H1 (cell line): ENCODE data around the gene GALT.

Experiments used
- ATF3 ChIP-seq: IDR thresholded peaks from 2 replicates; pipeline ENCODE4 v1.6.1; 2011; ENCODE audit warnings: low read depth, mild to moderate bottlenecking, low read length; ENCODE audit not compliant: insufficient read depth
- POLR2A ChIP-seq, 2 experiments: IDR thresholded peaks; 1 replicate in 1 of 2; 2 replicates in 1 of 2; pipeline ENCODE4 v1.6.1; 2011; ENCODE audit warnings: low read depth in 2 of 2, low read length in 2 of 2, mild to moderate bottlenecking in 2 of 2; ENCODE audit errors: control extremely low read depth in 1 of 2
- RAD21 ChIP-seq, 2 experiments: IDR thresholded peaks in 1 of 2; conservative IDR thresholded peaks in 1 of 2; 2 replicates each; pipeline ENCODE4 v1.6.1; 2011; ENCODE audit warnings: low read depth in 2 of 2, low read length in 2 of 2, improper control_type of control experiment in 1 of 2, inconsistent platforms in 1 of 2, mild to moderate bottlenecking in 1 of 2, moderate library complexity in 1 of 2
- TF ChIP-seq, protein P1 (sequence below), 3 experiments: IDR thresholded peaks; 1 replicate in 2 of 3; 2 replicates in 1 of 3; pipeline versions ENCODE4 v1.5.1 to v1.6.1; 2011; ENCODE audit warnings: low read length in 3 of 3, mild to moderate bottlenecking in 3 of 3, inconsistent platforms in 2 of 3, low read depth in 1 of 3, moderate library complexity in 1 of 3; ENCODE audit not compliant: insufficient read depth in 1 of 3; ENCODE audit errors: control extremely low read depth in 1 of 3

DNA sequence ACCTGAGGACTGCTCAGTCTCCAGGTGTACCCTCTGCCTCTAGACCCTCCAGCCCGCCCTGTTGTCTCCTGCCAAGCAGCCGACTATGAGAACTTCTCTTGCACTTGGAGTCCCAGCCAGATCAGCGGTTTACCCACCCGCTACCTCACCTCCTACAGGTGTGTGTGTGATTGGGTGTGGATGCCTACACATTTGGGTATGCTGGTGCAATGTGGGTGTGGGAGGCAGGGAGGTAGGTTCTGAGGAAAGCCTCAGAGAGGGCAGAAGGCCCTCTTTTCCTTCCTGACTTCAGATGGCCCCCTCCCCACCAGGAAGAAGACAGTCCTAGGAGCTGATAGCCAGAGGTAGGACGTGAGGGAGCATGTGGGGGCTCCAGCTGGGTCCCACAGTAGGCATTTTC, 10.5 kb downstream of the GALT start:
- TF ChIP-seq RAD21 (IDR thresholded peaks at IDR 0.05 in 1 of 2, conservative IDR thresholded peaks at IDR 0.05 in 1 of 2; ENCODE audit: low read depth in 2 of 2, low read length in 2 of 2) (no peak), POLR2A (IDR thresholded peaks at IDR 0.05; ENCODE audit: control extremely low read depth in 1 of 2, low read depth in 2 of 2, low read length in 2 of 2) (no peak), ATF3 (no peak)
- TF ChIP-seq, protein P1, sequence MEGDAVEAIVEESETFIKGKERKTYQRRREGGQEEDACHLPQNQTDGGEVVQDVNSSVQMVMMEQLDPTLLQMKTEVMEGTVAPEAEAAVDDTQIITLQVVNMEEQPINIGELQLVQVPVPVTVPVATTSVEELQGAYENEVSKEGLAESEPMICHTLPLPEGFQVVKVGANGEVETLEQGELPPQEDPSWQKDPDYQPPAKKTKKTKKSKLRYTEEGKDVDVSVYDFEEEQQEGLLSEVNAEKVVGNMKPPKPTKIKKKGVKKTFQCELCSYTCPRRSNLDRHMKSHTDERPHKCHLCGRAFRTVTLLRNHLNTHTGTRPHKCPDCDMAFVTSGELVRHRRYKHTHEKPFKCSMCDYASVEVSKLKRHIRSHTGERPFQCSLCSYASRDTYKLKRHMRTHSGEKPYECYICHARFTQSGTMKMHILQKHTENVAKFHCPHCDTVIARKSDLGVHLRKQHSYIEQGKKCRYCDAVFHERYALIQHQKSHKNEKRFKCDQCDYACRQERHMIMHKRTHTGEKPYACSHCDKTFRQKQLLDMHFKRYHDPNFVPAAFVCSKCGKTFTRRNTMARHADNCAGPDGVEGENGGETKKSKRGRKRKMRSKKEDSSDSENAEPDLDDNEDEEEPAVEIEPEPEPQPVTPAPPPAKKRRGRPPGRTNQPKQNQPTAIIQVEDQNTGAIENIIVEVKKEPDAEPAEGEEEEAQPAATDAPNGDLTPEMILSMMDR (IDR thresholded peaks at IDR 0.05; ENCODE audit: control extremely low read depth in 1 of 3, insufficient read depth in 1 of 3, low read depth in 1 of 3, low read length in 3 of 3), result no peak
